HG03565 (cell line): ENCODE measurements around the gene KCNK6.
A peak's percentile ranks its signal among the peaks of the same experiment; 100 is the strongest.

ENCODE experiments used
- ATAC-seq: cut with Tn5 transposase; IDR thresholded peaks from one replicate; pipeline ENCODE4 v1.9.1; 2021; ENCODE audit warnings: mild to moderate bottlenecking, moderate library complexity; ENCODE audit not compliant: unreplicated experiment

The KCNK6 gene

GRCh38 chr19:38294090-38294489 lies 25.6 kb upstream of the KCNK6 start:
- no peak for ATAC-seq

DNA sequence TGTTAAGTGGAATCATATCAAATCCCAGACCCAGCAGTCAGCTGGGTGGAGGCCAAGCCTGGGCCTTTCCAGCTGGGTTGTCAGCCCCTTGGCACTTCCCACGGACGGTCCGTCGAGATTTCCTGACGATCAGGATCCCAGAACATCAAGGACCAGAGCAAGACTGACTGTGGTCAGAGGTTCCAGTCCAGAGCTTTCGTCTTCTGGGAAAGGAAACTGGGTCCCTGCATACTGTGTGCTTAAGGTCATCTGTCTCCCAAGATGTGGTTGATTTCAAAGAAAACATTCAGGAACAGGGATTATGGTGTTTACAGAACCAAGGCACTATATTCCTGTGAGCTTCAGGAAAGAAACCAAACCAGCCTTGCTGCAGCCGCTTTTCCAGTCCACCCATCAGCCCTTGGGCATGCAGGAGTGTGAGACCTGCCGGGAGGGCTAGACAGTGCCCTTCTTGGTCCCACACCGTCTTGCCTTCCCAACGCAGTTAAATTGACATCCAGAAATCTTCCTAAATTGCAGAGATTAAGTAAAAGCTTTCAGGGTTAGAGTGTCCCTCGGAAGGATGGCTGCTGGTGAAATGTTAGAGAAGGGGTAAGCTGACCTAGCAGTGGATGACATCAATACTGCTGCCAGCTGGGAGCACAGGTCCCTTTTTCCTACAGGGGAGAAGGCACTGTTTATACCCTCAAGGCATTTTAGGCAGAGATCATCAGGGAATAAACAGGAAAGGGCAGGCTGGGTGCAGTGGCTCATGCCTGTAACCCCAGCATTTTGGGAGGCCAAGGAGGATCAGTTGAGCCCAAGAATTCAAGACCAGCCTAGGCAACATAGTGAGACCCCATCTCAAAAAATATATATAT lies 20.6 kb upstream of the KCNK6 start:
- ATAC-seq: no peak

- no peak for ATAC-seq
Measured at GRCh38 chr19:38303517-38304351, 15.9 kb upstream of the KCNK6 start, which contains the start of gene C19orf33. C19orf33 (plus strand) TSS chr19:38304251; CDS start chr19:38304262, 11 bp downstream.

DNA sequence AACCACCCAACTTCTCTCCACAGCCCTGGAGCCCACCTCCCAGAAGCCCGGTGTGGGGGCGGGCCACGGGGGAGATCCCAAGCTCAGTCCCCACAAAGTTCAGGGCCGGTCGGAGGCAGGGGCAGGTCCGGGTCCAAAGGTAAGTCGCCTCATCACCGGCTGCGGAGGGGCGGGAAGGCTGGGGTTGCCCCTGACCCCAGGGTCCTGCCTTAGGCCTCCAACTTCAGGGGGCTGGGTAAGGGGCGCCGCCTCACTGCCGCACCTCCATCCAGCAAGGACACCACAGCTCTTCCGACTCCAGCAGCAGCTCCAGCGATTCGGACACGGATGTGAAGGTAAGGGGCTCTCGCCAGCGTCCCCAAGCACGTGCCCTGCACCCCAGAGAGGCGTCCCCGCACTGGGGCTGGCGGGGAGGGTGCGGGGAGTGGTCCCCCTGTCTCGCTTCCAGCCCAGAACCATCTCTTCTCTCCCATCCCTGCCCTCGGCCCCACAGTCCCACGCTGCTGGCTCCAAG lies 15.2 kb upstream of the KCNK6 start:
- ATAC-seq: no peak

DNA sequence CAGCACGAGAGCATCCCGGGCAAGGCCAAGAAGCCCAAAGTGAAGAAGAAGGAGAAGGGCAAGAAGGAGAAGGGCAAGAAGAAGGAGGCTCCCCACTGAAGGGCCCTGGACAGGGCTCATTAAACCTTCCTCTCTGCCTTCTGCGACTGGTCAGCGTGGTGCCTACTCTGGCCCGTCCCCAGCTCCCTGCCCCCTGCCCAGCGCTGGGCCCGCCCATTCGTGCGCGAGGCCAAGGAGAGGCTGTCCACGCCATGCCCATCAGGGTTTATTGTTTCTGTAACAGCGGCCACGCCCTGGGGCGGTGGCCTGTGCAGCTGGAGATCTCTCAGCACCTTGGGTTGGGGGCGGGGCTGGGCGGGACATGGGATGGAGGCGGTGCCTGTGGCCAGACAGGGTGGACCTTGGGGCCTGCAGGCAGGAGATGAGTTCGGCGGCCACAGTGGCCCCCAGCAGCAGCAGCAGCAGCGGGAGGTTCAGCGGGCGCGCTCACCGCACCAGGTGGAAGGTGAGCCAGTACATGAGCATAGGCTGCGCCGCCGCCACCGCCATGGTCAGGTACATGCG lies 14.7 kb upstream of the KCNK6 start:
- no peak for ATAC-seq

DNA sequence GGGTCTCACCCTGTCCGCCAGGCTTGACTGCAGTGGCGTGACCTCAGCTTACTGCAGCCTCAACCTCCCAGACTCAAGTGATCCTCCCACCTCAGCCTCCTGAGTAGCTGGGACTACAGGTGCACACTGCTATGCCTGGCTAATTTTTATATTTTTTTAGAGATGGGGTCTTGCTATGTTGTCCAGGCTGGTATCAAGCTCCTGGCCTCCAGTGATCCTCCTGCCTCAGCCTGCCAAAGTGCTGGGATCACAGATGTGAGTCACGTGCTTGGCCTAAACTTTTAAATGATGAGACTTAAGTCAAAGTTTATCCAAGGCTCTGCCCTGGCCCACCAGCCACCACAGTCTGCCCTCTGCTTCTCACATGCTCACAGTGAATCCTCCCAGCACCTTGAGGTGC lies 13.4 kb upstream of the KCNK6 start:
- no peak for ATAC-seq

GRCh38 chr19:38307076-38307475 lies 12.6 kb upstream of the KCNK6 start:
- ATAC-seq: no peak

- ATAC-seq: no peak
Measured at GRCh38 chr19:38307597-38307996, 12.0 kb upstream of the KCNK6 start.

DNA sequence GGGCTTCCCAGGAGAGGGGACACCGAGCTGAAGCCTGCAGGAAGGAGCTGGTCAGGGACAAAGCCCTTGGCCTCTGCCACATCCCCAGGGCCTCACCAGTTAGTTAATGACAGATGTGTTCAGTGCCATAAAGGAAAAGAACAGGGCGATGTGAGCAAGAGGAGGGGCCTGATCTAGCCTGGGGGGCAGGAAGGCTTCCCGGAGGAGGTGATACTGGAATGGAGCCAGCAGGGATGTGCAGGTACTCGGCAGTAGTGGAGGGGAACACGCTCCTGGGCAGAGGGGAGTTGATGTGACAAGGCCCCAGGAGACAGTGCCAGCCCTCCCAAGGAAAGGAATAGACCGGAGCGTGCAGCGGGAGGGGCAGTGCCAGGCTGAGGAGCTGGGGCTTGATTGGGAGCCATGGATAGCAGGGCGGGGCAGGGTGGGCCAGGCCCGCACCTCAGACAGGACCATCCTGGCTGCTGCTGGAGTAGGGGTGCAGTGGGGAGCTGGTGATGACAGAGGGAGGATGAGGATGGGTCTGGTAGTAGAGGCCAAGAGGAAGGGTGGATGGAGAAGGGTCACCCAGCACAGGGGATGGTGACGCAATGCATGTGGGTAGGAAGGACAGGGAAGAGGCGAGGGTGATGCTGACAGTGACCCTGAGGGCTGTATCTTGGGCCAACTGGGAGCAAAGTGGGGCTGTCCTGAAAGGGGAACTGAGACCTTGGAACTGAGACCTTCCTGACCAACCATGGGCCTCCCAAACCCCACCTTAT lies 11.5 kb upstream of the KCNK6 start:
- no peak for ATAC-seq

DNA sequence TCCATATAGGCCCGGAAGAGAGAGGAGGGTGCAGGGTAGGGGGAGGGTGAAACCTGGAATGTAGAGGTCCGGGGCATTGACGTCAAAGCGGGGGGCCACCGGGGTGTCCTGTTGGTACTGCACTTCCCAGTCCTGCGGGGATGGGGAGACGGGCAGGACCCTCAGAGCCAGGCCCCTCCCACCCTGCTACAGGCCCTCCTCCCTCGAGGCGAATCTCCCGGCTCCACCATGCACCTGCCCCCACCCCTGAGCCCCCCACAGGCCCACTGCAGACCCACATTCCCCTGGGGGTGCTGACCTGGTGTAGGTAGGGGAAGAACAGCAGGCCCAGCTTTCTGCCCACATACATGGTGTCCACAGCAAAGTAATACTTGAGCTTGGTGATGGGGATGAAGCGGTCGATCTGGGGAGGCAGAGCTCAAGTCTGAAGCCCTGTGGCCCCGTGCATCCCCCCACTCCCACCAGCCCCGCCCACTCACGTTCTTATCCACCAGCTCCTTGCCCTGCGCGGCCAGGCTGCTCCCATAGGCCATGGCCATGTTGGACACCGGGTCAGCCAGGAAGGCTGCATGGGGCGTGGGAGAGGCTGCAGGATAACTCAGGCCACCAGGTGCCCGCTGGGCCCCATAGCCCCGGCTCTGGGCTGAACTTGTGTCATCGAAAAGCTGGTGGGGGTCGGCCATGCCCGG lies 10.6 kb upstream of the KCNK6 start:
- ATAC-seq: no peak

GRCh38 chr19:38309615-38310278 lies 9.9 kb upstream of the KCNK6 start:
- no peak for ATAC-seq

DNA sequence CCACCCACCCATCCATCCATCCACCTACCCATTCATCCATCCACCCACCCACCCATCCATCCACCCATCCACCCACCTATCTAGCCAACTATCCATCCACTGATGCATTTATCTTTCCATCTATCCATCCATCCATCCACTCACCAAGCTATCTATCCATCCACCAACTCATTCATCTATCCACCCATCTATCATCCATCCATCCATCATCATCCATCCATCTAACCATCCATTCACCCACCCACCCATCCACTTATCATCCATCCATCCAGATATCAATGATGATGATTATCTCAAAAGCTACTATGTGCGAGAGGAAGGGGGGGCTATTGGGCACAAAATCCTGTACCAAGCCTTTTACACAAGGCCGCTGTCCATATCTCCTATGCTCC lies 9.4 kb upstream of the KCNK6 start:
- no peak for ATAC-seq

- no peak for ATAC-seq
Measured at GRCh38 chr19:38310986-38311385, 8.7 kb upstream of the KCNK6 start.

DNA sequence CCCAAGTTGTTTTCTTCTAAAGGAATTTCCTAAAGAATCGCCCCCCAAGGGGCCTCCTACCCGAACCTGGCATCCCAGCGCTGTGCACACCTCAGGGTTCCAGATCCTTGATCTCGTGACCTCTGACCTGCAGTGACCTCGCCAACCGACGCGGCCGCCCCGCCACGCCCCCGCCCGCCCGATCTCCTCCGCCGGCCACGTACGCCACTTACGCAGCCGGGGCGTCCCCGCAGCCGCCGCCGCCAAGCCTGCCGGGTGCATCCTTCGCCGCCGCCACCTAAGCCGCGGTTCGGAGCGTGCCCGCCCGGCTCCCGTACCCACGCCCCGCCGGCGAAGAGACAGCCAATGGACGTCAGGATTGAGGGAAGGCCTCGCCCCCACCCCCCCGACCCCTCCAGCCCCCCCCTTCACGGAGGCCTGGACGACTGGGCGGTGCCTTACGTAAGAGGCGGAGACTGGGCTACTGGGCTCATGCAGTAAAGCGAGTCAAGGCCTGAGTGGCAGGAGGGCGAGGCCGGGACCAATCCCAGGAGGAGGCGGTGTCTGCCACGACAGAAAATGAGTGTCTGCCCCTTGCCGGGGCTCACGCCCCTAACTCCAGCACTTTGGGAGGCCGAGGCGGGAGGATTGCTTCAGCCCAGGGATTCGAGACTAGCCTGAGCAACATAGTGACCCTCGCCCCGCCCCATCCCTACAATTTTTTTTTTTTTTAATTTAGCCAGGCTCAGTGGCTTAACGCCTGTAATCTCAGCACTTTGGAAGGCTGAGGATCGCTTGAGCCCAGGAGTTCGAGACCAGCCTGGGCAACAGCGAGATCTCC lies 3.8 kb upstream of the KCNK6 start, which contains the start of gene YIF1B:
TSS of gene YIF1B (minus strand) at position 291 of the 820 bp plus-strand sequence. CDS start at position 261, 30 bp downstream.
- peak; percentile 80 for ATAC-seq

GRCh38 chr19:38316477-38317067 lies 3.1 kb upstream of the KCNK6 start:
- ATAC-seq: no peak

DNA sequence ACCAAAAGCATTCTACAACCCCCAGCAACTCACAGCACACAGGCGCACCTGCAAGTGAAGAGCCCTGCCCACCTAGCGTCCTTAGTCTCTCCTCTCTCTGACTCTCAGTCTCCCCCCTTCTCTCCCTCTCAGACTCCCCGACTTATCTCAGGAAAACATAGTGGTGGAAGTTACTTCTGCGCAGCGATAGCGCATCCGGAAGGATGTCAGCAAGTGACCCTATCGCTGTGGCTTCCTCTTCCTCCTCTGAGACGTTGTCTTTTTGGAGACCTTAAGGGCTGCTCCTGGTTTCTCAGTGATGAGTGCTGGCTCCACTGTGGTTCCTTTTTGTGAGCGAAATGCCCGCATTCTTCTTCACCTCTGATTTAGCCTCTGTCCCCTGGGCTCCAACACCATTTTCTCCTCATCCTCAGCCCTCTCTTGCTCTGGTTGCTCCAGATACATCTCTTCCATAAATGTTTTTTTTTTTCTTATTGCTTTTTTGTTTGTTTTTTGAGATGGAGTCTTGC lies 2.5 kb upstream of the KCNK6 start:
- ATAC-seq: no peak

- no peak for ATAC-seq
Measured at GRCh38 chr19:38318660-38319059, 985 bp upstream of the KCNK6 start.

DNA sequence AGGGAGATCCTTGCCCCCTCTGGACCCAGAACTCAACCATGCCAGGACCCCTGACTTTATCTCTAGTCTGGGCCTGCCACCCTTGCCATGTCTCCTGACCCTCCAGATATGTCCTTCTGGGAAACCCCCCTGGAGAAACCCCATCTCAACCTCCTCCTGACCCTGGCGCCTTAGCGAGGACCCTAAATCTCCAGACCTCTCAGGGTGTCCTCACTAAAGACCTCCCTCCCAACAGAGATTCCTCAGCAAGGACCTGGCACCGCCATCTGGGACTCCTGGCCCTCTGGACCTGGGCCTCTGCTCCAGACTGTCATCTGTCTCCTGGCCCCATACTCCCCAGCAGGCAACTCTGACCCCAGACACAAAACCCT lies 1.3 kb downstream of the KCNK6 start:
- ATAC-seq: no peak
